HEK293T (cell line): ENCODE measurements around the gene SLCO3A1.

Experiments
- FOXK2 ChIP-seq: fragments of 450-650 bp; IDR thresholded peaks from 2 replicates; pipeline ENCODE4 v1.6.1; 2016; ENCODE audit warnings: mild to moderate bottlenecking
- FOXM1 ChIP-seq: fragments of 450-650 bp; IDR thresholded peaks from 2 replicates; pipeline ENCODE4 v1.6.1; 2017; ENCODE audit warnings: mild to moderate bottlenecking, borderline replicate concordance
- L3MBTL2 ChIP-seq: fragments of 450-650 bp; conservative IDR thresholded peaks from 2 replicates; pipeline ENCODE4 v1.6.1; 2016; ENCODE audit warnings: mild to moderate bottlenecking

DNA sequence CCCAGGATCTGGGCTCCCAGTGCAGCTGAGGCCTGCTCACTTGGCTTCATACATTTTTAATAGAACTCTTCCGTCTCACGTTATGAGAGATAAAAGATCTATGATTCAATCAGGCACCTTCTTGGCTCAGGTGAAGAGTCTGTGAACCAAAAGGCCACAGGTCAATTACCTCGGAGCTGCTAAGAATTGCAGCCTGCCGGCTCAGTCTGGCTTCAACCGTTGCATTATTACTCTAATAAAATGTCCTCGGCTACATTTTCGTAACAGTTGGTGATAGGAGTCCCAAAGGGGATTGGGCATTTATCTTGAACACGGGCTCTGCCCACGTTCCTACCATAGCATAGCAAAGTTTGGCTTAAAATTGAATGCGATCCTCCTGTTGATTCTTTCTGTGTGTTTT is 176.3 kb downstream of the SLCO3A1 start:
- TF ChIP-seq FOXM1 (no peak), FOXK2 (no peak), L3MBTL2 (no peak)
